Occipital lobe (tissue), 3 donors: ENCODE measurements around the gene NOTCH1. TPM values are rescaled to one million over a fixed set of nuclear protein-coding genes. Genes with fewer than 3 reads are reported as not detected.

Experiments
- DNase-seq: peaks from one replicate; lab custom pipeline; 2025; lab: John Stamatoyannopoulos, UW
- small RNA-seq: library from RNA; depleted of rRNA; stranded (forward); fragments of <200 nt; gene quantifications from one replicate; pipeline ENCODE3, GENCODE V24; 2014
- total RNA-seq: library from RNA; depleted of rRNA; stranded (reverse); fragments of >200 nt; gene quantifications from one replicate; pipeline ENCODE4 v1.2.3, GENCODE V29; 2014

NOTCH1 gene
- total RNA-seq, 1 donor from 2014 or later, result 22.9 TPM

DNA sequence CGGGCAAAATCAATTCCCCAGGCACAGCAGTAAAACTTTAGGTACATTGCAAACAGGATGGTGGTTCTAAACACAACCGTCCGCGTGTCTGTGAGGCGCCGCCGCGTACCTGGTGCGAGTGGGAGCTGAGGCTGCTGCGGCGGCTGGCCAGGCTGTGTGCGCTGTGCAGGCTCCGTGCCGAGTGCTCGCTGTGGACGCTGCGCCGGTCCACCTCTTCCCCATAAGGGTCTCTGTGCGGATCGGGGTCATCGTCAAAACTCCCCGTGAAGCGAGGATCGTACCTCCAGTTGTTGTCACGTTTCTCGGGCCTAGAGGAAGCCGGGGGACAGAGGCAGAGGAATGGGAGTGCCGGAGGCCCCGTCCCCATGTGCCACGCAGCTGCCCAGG lies 79.7 kb downstream of the NOTCH1 start:
- no peak for DNase-seq

DNA sequence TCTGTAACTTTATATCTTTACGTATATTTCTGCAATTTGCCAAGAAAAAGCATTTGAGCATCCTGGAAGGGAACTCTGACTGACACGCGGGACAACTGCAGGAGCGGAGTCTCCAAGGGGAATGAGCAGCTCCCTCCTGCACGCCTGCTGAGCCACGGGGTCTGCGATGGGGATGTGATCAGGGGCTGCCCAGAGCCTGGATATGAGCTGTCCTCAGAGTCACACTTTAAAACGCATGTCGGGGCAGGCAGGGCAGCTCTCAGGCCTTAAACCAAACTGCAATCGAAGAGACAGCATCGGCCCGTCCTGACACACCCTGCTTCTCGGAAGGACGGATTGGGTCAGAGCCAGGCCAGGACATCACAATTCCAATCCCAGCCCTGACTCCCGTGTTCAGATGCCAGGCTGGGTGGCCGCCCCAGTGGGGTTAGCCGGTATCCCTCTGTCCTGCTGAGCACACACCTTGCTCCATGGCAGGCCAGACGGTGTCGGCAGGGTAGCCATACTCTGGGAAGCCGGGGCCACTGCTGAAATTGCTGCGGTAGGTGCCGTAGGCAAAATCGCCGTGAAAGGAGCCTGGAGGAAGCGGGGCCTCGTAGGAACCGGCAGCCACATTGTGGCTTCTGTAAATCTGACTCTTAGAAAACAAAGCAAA lies 80.2 kb downstream of the NOTCH1 start:
- DNase-seq, result no peak

- no peak for DNase-seq
Observed at GRCh38 chr9:136464241-136464640, 81.6 kb downstream of the NOTCH1 start.

DNA sequence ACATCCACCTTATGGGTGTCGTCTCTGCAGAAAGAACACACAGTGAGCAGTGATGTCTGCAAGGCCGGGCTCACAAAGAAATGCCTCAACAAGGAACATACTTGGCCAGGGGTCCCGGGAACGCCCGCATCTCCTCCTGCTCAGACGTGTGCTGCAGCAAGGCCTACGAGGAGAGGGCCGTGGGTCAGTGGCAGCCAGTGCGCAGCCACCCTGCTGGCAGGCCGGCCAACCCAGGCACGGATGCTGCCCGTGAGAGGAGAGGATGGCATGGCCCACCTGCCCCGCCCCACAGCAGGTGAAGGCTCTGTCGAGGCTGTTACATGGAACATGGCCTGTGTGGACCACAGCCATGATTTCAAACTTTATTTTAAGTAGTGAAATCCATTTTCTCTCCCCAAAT lies 82.3 kb downstream of the NOTCH1 start:
- DNase-seq, result no peak

DNA sequence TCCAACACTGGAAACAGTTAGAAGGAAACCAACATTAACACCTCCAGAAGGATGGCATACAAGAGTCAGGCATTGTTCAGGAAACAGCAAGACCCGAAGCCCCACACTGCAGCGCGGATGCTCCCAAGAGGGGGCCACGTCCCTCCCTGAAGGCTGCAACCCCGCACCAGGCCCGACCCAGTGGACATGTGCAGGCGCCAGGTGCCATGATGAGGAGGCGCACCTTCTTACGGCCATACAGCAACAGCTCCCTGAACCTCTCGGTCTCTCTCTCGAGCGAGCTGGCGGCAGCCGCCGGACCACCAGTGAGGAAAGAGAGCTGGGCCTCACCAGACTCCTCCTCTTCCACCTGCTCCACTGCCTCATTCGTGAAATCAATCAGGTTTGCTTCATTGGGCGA lies 83.2 kb downstream of the NOTCH1 start:
- no peak for DNase-seq

GRCh38 chr9:136460772-136461325 lies 85.0 kb downstream of the NOTCH1 start:
- DNase-seq, result no peak

DNA sequence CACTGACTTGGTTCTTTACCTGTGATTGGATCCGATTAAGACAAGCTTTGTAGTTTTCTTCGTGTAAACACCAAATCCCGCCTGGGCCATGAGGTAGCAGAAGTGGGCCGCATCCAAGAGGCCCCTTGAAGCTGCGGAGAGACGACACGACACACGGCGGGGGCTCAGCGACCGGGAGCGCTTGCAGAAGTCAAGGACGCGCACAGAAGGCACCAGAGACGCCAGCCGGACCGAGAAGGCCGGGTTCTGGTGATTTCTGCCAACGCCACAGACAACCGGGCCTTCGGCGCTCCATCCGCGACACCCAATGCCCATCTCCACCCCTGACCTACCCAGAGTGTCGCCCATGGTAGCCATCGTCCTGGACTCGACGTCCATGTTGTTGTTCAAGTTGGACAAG lies 86.4 kb downstream of the NOTCH1 start:
- no peak for DNase-seq

GRCh38 chr9:136457326-136457725 lies 88.5 kb downstream of the NOTCH1 start:
- DNase-seq, result no peak

DNA sequence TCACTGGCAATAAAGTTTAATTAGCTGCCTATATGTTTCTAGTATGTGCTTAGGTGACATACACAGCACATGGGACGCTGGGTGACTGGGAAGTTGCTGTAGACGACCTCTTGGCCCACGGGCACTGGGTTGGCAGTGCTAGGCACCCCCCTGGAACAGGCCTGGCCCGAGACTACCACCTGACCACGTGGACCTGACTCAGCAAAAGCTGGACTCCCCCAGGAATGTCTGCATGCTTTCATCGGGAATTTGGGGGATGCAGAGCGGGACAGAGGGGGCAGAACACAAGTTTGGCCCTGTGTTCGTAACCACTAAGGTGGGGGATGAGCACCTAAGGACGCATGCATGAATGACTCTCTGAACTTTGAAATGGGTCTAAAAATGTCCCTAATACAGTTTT lies 89.6 kb downstream of the NOTCH1 start:
- no peak for DNase-seq

- no peak for DNase-seq
Observed at GRCh38 chr9:136455043-136456002, 90.5 kb downstream of the NOTCH1 start.

- DNase-seq, result no peak
Observed at GRCh38 chr9:136454026-136454796, 91.6 kb downstream of the NOTCH1 start.

GRCh38 chr9:136453326-136453725 lies 92.5 kb downstream of the NOTCH1 start:
- no peak for DNase-seq

GRCh38 chr9:136451221-136451877 lies 94.5 kb downstream of the NOTCH1 start:
- no peak for DNase-seq

GRCh38 chr9:136448655-136449054 lies 97.2 kb downstream of the NOTCH1 start:
- DNase-seq, result no peak

- no peak for DNase-seq
Observed at GRCh38 chr9:136447173-136447778, 98.6 kb downstream of the NOTCH1 start.

DNA sequence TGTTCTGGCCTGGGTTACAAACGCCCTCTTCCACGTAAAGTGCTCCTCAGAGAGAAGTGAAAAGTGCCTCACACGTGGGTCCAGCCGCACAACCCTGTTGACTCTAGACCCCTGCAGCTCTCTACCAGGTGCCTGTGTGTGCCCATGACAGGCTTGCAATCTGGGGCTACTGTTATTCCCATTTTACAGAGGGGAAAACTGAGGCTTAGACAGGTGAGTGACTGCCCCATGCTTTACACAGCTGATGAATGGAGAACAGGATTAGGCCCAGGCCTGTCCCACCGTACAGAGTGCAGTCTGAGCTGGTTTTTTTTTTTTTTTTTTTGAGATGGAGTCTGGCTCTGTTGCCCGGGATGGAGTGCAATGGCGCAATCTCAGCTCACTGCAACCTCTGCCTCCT lies 100.0 kb downstream of the NOTCH1 start:
- DNase-seq, result no peak

Small RNAs within 50 kb of the gene (small RNA-seq; reads per million reads assigned to genes)
- gene MIR4673, result 0.09 reads per million
- gene MIR4674, result not detected

Other genes starting within 250 kb of the NOTCH1 start
- gene CCDC187, start 242.0 kb downstream of the NOTCH1 start, total RNA-seq, result under 0.01 TPM
- gene GPSM1, start 218.5 kb downstream of the NOTCH1 start, total RNA-seq, result 73.6 TPM
- 4.1 TPM for gene DNLZ, start 182.3 kb downstream of the NOTCH1 start, total RNA-seq
- 0.47 TPM for gene CARD9, start 172.4 kb downstream of the NOTCH1 start, total RNA-seq
- 7.2 TPM for gene SNAPC4, start 145.9 kb downstream of the NOTCH1 start, total RNA-seq
- 20.1 TPM for gene ENTR1, start 135.4 kb downstream of the NOTCH1 start, total RNA-seq
- 23.6 TPM for gene PMPCA, start 135.4 kb downstream of the NOTCH1 start, total RNA-seq
- gene INPP5E, start 106.2 kb downstream of the NOTCH1 start, total RNA-seq, result 11.5 TPM
- 10.6 TPM for gene SEC16A, start 63.0 kb downstream of the NOTCH1 start, total RNA-seq
- 13.7 TPM for gene EGFL7, start 116.9 kb upstream of the NOTCH1 start, total RNA-seq
- gene AGPAT2, start 141.4 kb upstream of the NOTCH1 start, total RNA-seq, result 2.2 TPM
- 25.1 TPM for gene DIPK1B, start 166.5 kb upstream of the NOTCH1 start, total RNA-seq
- gene LCN10, start 196.9 kb upstream of the NOTCH1 start, total RNA-seq, result not detected
- gene LCN6, start 202.5 kb upstream of the NOTCH1 start, total RNA-seq, result not detected
- gene LCN8, start 212.2 kb upstream of the NOTCH1 start, total RNA-seq, result not detected
- gene LCN15, start 218.5 kb upstream of the NOTCH1 start, total RNA-seq, result not detected
- 15.9 TPM for gene TMEM141, start 245.3 kb upstream of the NOTCH1 start, total RNA-seq